SU-DHL-6 (cell line): Measurements from ENCODE around the gene BAHCC1.

Experiments
- H2AFZ ChIP-seq: fragments of 200-600 bp; sonication (generic); 2 replicates; pipeline ENCODE4 v1.6.1; 2014; ENCODE audit warnings: low read depth, mild to moderate bottlenecking, moderate library complexity, mixed read lengths, antibody characterized with exemption, low read length; ENCODE audit not compliant: severe bottlenecking
- H3F3A ChIP-seq: fragments of 200-600 bp; shearing (Covaris generic); 2 replicates; pipeline ENCODE4 v1.6.0; 2016; ENCODE audit warnings: antibody characterized with exemption, mild to moderate bottlenecking; ENCODE audit not compliant: insufficient read depth
- H3K27ac ChIP-seq: fragments of 200-600 bp; sonication (generic); 2 replicates; pipeline ENCODE4 v1.5.1; 2016; ENCODE audit warnings: low read depth, mild to moderate bottlenecking, low read length, moderate library complexity, mixed read lengths
- H3K27me3 ChIP-seq: fragments of 200-600 bp; sonication (generic), shearing (Covaris generic); 2 replicates; pipeline ENCODE4 v1.6.0; 2014; ENCODE audit warnings: mild to moderate bottlenecking, low read length
- H3K36me3 ChIP-seq: fragments of 200-600 bp; sonication (generic); 2 replicates; pipeline ENCODE4 v1.6.1; 2014; ENCODE audit warnings: mild to moderate bottlenecking, low read length, mixed read lengths
- H3K4me2 ChIP-seq: fragments of 300-600, 200-600 bp; shearing (Covaris generic), sonication (generic); 2 replicates; pipeline ENCODE4 v1.6.0; 2014; ENCODE audit warnings: low read length, low read depth, mild to moderate bottlenecking; ENCODE audit not compliant: poor library complexity, severe bottlenecking
- H3K4me3 ChIP-seq: fragments of 200-600 bp; sonication (generic); 2 replicates; pipeline ENCODE4 v1.5.1; 2014; ENCODE audit warnings: antibody characterized with exemption, low read length, mild to moderate bottlenecking, mixed read lengths; ENCODE audit not compliant: insufficient read depth, poor library complexity, severe bottlenecking
- H3K79me2 ChIP-seq: fragments of 200-600 bp; sonication (generic); 2 replicates; pipeline ENCODE4 v1.6.1; 2014; ENCODE audit warnings: mild to moderate bottlenecking, low read length, moderate library complexity; ENCODE audit not compliant: insufficient read depth
- H3K9ac ChIP-seq: fragments of 200-600 bp; sonication (generic); 2 replicates; pipeline ENCODE4 v1.7.0; 2014; ENCODE audit warnings: mild to moderate bottlenecking, low read length
- H3K9me2 ChIP-seq: fragments of 200-600 bp; sonication (generic); replicated peaks from 2 replicates; pipeline ENCODE4 v1.6.1; 2014; ENCODE audit warnings: low read length; ENCODE audit not compliant: insufficient read depth
- H3K9me3 ChIP-seq: fragments of 200-600 bp; sonication (generic); 2 replicates; pipeline ENCODE4 v1.6.1; 2014; ENCODE audit warnings: low read length, mixed read lengths; ENCODE audit not compliant: insufficient read depth
- H4K20me1 ChIP-seq: fragments of 200-600 bp; sonication (generic); 2 replicates; pipeline ENCODE4 v1.6.1; 2014; ENCODE audit warnings: low read depth, mild to moderate bottlenecking, antibody characterized with exemption, low read length, moderate library complexity, mixed read lengths
- EZH2phosphoT487 ChIP-seq: fragments of 200-600 bp; sonication (generic), shearing (Covaris generic); conservative IDR thresholded peaks from 2 replicates; pipeline ENCODE4 v1.6.1; 2018; ENCODE audit warnings: mild to moderate bottlenecking, antibody characterized with exemption, low read length, moderate library complexity, mixed read lengths
- TF ChIP-seq, protein P1 (sequence below): fragments of 200-600 bp; sonication (generic); IDR thresholded peaks from one replicate; pipeline ENCODE4 v1.5.1; 2017; ENCODE audit warnings: antibody characterized with exemption, mild to moderate bottlenecking, low read length, moderate library complexity; ENCODE audit not compliant: insufficient read depth, poor library complexity, severe bottlenecking

Gene BAHCC1

DNA sequence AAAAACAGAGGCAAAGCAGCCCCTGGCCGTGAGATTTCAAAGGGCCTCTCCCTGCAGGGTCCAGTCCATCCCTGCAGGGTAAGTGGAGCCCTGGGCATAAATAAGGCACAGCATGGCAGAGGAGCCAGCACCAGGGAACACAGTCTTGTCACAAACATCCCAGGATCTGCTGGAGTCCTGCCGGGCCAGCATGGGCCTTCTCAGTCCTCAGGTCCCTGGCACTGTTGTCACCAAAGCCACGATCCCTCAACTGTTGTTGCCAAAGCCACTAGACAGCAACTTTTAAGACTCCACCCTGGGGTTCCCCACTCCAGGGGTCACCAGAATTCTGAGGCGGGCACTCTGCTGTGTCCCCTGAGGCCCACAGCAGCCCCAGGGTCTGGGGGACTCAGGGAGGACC is 47.8 kb upstream of the BAHCC1 start:
- Histone ChIP-seq H3K27ac (no peak overlapping the region), H3K79me2 (no peaks in the 10 kb centered on the region), H3K4me2 (no peak overlapping the region), H3K9me3 (no peaks in the 10 kb centered on the region), H3K27me3 (no peaks in the 10 kb centered on the region), H3K36me3 (no peaks in the 10 kb centered on the region), H4K20me1 (no peaks in the 10 kb centered on the region), H3K9ac (no peak overlapping the region), H3K9me2 (no peaks in the 10 kb centered on the region), H2AFZ (no peak overlapping the region), H3K4me3 (no peak overlapping the region), H3F3A (no peaks in the 10 kb centered on the region)
- no peak for TF ChIP-seq EZH2phosphoT487
- TF ChIP-seq, protein P1, sequence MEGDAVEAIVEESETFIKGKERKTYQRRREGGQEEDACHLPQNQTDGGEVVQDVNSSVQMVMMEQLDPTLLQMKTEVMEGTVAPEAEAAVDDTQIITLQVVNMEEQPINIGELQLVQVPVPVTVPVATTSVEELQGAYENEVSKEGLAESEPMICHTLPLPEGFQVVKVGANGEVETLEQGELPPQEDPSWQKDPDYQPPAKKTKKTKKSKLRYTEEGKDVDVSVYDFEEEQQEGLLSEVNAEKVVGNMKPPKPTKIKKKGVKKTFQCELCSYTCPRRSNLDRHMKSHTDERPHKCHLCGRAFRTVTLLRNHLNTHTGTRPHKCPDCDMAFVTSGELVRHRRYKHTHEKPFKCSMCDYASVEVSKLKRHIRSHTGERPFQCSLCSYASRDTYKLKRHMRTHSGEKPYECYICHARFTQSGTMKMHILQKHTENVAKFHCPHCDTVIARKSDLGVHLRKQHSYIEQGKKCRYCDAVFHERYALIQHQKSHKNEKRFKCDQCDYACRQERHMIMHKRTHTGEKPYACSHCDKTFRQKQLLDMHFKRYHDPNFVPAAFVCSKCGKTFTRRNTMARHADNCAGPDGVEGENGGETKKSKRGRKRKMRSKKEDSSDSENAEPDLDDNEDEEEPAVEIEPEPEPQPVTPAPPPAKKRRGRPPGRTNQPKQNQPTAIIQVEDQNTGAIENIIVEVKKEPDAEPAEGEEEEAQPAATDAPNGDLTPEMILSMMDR = no peak

DNA sequence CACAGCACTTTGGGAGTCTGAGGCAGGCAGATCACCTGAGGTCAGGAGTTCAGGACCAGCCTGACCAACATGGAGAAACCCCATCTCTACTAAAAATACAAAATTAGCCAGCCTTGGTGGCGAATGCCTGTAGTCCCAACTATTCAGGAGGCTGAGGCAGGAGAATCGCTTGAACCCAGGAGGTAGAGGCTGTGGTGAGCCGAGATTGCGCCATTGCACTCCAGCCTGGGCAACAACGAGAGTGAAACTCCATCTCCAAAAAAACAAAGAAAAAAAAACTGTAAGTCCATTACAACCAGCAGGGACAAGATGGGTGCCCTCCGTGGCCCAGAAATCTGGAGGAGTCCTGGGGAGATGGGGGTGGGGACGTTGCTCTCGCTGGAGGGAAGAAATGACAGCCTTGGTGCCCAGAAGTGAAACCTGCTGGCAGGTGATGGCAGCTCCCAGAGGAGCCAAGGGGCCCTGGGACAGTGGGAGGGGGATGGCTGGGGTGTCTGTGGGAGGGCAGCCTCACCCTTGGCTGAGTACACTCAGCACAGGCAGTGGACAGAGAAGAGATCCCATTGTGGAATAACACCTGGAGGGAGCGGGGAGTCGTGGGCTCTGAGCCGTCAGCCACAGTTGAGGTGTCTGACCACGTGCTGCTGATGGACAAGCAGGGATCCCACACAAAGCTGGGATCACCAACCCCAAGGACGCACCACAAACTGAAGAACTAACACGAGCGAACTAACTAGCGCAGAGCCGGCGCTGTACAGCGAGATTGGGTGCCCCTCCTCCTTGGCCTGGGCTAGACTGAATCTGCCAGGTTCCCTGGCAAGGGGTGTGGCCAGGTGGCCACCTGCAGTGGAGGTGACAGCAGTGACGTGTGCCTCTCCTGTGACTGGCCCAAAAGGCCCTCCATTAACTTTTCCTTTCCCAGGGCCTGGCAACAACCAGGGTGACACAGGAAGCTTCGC is 46.9 kb upstream of the BAHCC1 start:
- Histone ChIP-seq H2AFZ (no peak overlapping the region), H4K20me1 (no peaks in the 10 kb centered on the region), H3K27ac (no peak overlapping the region), H3K9me2 (no peaks in the 10 kb centered on the region), H3F3A (no peaks in the 10 kb centered on the region), H3K79me2 (no peaks in the 10 kb centered on the region), H3K9me3 (no peaks in the 10 kb centered on the region), H3K4me2 (no peak overlapping the region), H3K9ac (no peak overlapping the region), H3K36me3 (no peaks in the 10 kb centered on the region), H3K27me3 (no peaks in the 10 kb centered on the region), H3K4me3 (no peak overlapping the region)
- TF ChIP-seq, protein P1 = no peak
- no peak for TF ChIP-seq EZH2phosphoT487

DNA sequence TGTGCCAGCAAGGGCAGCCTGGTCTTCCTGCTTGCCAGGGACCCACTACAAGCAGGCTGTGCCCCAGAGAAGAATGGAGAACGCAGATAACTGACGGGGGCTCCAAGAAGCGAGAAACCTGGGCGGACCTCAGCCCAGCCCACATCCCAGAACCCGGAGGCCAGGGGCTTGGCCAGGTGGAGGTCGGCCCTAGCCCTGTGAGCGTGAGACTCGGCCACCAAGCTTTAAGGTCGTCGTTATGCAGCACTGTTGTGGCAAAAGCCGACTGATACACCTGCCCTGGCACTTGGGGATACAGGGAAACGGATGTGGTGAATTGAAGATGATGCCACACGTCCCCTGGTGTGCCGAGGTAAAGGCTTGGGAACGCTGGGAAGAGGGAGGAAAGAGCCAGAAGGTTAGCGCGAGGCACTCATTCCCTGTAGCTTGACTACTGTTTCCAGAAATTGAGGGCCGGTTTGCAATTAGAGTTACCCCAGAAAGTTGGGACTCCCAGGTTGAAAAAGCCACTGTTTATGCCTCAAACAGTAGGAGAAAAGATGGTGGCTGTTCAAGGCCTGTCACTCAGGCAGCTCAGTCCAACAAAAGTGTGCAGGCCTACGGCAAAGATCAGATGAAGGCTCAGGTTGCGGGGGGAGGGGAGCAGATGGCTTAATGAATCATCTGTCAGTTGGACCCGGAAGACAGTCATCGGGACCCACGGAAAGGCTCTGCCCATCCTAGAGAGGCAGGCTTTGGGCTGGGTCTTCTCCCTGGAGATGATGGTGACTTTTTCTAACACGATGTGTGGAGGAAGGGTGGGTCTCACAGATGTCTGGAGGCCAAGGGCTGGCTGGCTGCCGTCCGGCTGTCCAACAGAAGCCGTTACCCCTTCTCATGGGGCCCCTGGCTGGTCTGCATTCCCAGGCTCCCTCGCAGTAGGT is 45.6 kb upstream of the BAHCC1 start:
- no peaks in the 10 kb centered on the region for H3K9me2 ChIP-seq
- H3K79me2 ChIP-seq = no peaks in the 10 kb centered on the region
- no peaks in the 10 kb centered on the region for H3K36me3 ChIP-seq
- no peak overlapping the region for H3K4me2 ChIP-seq
- no peak overlapping the region for H2AFZ ChIP-seq
- no peak overlapping the region for H3K4me3 ChIP-seq
- no peak overlapping the region for H3K9ac ChIP-seq
- H3F3A ChIP-seq = no peaks in the 10 kb centered on the region
- no peaks in the 10 kb centered on the region for H3K27me3 ChIP-seq
- TF ChIP-seq, protein P1 = no peak
- no peak for TF ChIP-seq EZH2phosphoT487
- H4K20me1 ChIP-seq = no peaks in the 10 kb centered on the region
- H3K9me3 ChIP-seq = no peaks in the 10 kb centered on the region
- no peak overlapping the region for H3K27ac ChIP-seq
